Effector memory CD8-positive, alpha-beta T cell (primary cell): Measurements from ENCODE around the gene OSBPL6.

Source experiments
- ATAC-seq: fragments of 150-1000 bp; cut with Tn5 transposase; replicated peaks from 2 replicates; pipeline ENCODE4 v1.10.0; 2021; ENCODE audit warnings: mild to moderate bottlenecking, moderate library complexity
- DNase-seq, 3 experiments: peaks; one replicate each; pipeline ENCODE4 v3.0.0; 2021
- H3K27ac Mint-ChIP-seq, 2 donors: one replicate each; pipeline ENCODE4 v1.8.0; 2022; ENCODE audit warnings: mild to moderate bottlenecking in 2 of 2, mixed read lengths in 2 of 2, moderate library complexity in 2 of 2
- H3K27me3 Mint-ChIP-seq, 2 donors: one replicate each; pipeline ENCODE4 v1.8.0; 2022; ENCODE audit warnings: mixed read lengths in 2 of 2
- H3K36me3 Mint-ChIP-seq: one replicate; pipeline ENCODE4 v1.8.0; 2022; ENCODE audit warnings: mild to moderate bottlenecking, moderate library complexity, mixed read lengths; ENCODE audit not compliant: insufficient read depth
- H3K4me1 Mint-ChIP-seq, 2 donors: one replicate each; pipeline ENCODE4 v1.8.0; 2022; ENCODE audit warnings: low read depth in 2 of 2, mixed read lengths in 2 of 2
- H3K4me3 Mint-ChIP-seq, 2 donors: one replicate each; pipeline ENCODE4 v1.8.0; 2022; ENCODE audit warnings: mild to moderate bottlenecking in 2 of 2, mixed read lengths in 2 of 2, moderate library complexity in 2 of 2
- H3K9me3 Mint-ChIP-seq, 2 donors: one replicate each; pipeline ENCODE4 v1.8.0; 2022; ENCODE audit warnings: mixed read lengths in 2 of 2

OSBPL6 gene

GRCh38 chr2:178233428-178233827 is 39.1 kb downstream of the OSBPL6 start:
- ATAC-seq (no peak), DNase-seq (no peak)
- Mint-ChIP-seq H3K9me3 (no peaks in the 10 kb centered on the region), H3K4me3 (no peak overlapping the region), H3K36me3 (no peaks in the 10 kb centered on the region), H3K27me3 (peaks cover 7 to 17% of the 10 kb centered on the region in 2 donors), H3K27ac (no peak overlapping the region), H3K4me1 (no peaks in the 10 kb centered on the region)

- H3K27me3 Mint-ChIP-seq = peaks cover 7 to 12% of the 10 kb centered on the region in 2 donors
- no peaks in the 10 kb centered on the region for H3K9me3 Mint-ChIP-seq
- no peaks in the 10 kb centered on the region for H3K4me1 Mint-ChIP-seq
- H3K4me3 Mint-ChIP-seq = no peak overlapping the region
- no peak overlapping the region for H3K27ac Mint-ChIP-seq
- DNase-seq = no peak
- no peak for ATAC-seq
- no peaks in the 10 kb centered on the region for H3K36me3 Mint-ChIP-seq
Observed at GRCh38 chr2:178234648-178235047, 40.3 kb downstream of the OSBPL6 start.

- DNase-seq (no peak), ATAC-seq (no peak)
- no peak overlapping the region for H3K4me3 Mint-ChIP-seq
- H3K4me1 Mint-ChIP-seq = no peaks in the 10 kb centered on the region
- H3K27ac Mint-ChIP-seq = no peak overlapping the region
- peaks cover 11 to 12% of the 10 kb centered on the region in 2 donors for H3K27me3 Mint-ChIP-seq
- H3K9me3 Mint-ChIP-seq = no peaks in the 10 kb centered on the region
- H3K36me3 Mint-ChIP-seq = no peaks in the 10 kb centered on the region
Observed at GRCh38 chr2:178237488-178238153, 43.3 kb downstream of the OSBPL6 start.

GRCh38 chr2:178238154-178238521 is 43.8 kb downstream of the OSBPL6 start:
- no peaks in the 10 kb centered on the region for H3K4me1 Mint-ChIP-seq
- no peak overlapping the region for H3K4me3 Mint-ChIP-seq
- H3K9me3 Mint-ChIP-seq = no peaks in the 10 kb centered on the region
- peaks cover 11 to 12% of the 10 kb centered on the region in 2 donors for H3K27me3 Mint-ChIP-seq
- DNase-seq = no peak
- H3K36me3 Mint-ChIP-seq = no peaks in the 10 kb centered on the region
- H3K27ac Mint-ChIP-seq = no peak overlapping the region
- ATAC-seq = no peak

GRCh38 chr2:178238750-178239149 is 44.4 kb downstream of the OSBPL6 start:
- Mint-ChIP-seq H3K27me3 (peaks cover 12 to 14% of the 10 kb centered on the region in 2 donors), H3K36me3 (no peaks in the 10 kb centered on the region), H3K4me3 (no peak overlapping the region), H3K27ac (no peak overlapping the region), H3K9me3 (no peaks in the 10 kb centered on the region), H3K4me1 (no peaks in the 10 kb centered on the region)
- DNase-seq (no peak), ATAC-seq (no peak)

- ATAC-seq (no peak), DNase-seq (no peak)
- no peak overlapping the region for H3K4me3 Mint-ChIP-seq
- H3K27ac Mint-ChIP-seq = no peak overlapping the region
- H3K27me3 Mint-ChIP-seq = peaks cover 34 to 35% of the 10 kb centered on the region in 2 donors
- no peaks in the 10 kb centered on the region for H3K9me3 Mint-ChIP-seq
- no peaks in the 10 kb centered on the region for H3K4me1 Mint-ChIP-seq
- H3K36me3 Mint-ChIP-seq = no peaks in the 10 kb centered on the region
Observed at GRCh38 chr2:178241844-178242551, 47.7 kb downstream of the OSBPL6 start.

GRCh38 chr2:178242552-178242883 is 48.2 kb downstream of the OSBPL6 start:
- Mint-ChIP-seq H3K9me3 (no peaks in the 10 kb centered on the region), H3K4me1 (no peaks in the 10 kb centered on the region), H3K4me3 (no peak overlapping the region), H3K27me3 (peaks cover 38% of the 10 kb centered on the region in 2 donors), H3K36me3 (no peaks in the 10 kb centered on the region), H3K27ac (no peak overlapping the region)
- ATAC-seq (no peak), DNase-seq (no peak)

GRCh38 chr2:178243961-178244360 is 49.6 kb downstream of the OSBPL6 start:
- peaks cover 30 to 33% of the 10 kb centered on the region in 2 donors for H3K27me3 Mint-ChIP-seq
- H3K4me3 Mint-ChIP-seq = no peak overlapping the region
- ATAC-seq (no peak), DNase-seq (no peak)
- H3K36me3 Mint-ChIP-seq = no peaks in the 10 kb centered on the region
- no peak overlapping the region for H3K27ac Mint-ChIP-seq
- H3K9me3 Mint-ChIP-seq = no peaks in the 10 kb centered on the region
- H3K4me1 Mint-ChIP-seq = no peaks in the 10 kb centered on the region

GRCh38 chr2:178244777-178245176 is 50.5 kb downstream of the OSBPL6 start:
- no peak for ATAC-seq
- no peaks in the 10 kb centered on the region for H3K9me3 Mint-ChIP-seq
- H3K27ac Mint-ChIP-seq = no peak overlapping the region
- no peaks in the 10 kb centered on the region for H3K4me1 Mint-ChIP-seq
- no peak overlapping the region for H3K4me3 Mint-ChIP-seq
- H3K27me3 Mint-ChIP-seq = peaks cover 30 to 33% of the 10 kb centered on the region in 2 donors
- H3K36me3 Mint-ChIP-seq = no peaks in the 10 kb centered on the region
- no peak for DNase-seq

GRCh38 chr2:178246696-178247095 is 52.4 kb downstream of the OSBPL6 start:
- no peak for ATAC-seq
- no peaks in the 10 kb centered on the region for H3K36me3 Mint-ChIP-seq
- no peaks in the 10 kb centered on the region for H3K4me1 Mint-ChIP-seq
- no peak overlapping the region for H3K27ac Mint-ChIP-seq
- no peak for DNase-seq
- peaks cover 30 to 43% of the 10 kb centered on the region in 2 donors for H3K27me3 Mint-ChIP-seq
- H3K4me3 Mint-ChIP-seq = no peak overlapping the region
- H3K9me3 Mint-ChIP-seq = no peaks in the 10 kb centered on the region

GRCh38 chr2:178247250-178247649 is 52.9 kb downstream of the OSBPL6 start:
- no peaks in the 10 kb centered on the region for H3K36me3 Mint-ChIP-seq
- H3K4me1 Mint-ChIP-seq = no peaks in the 10 kb centered on the region
- peaks cover 31 to 43% of the 10 kb centered on the region in 2 donors for H3K27me3 Mint-ChIP-seq
- no peaks in the 10 kb centered on the region for H3K9me3 Mint-ChIP-seq
- no peak overlapping the region for H3K4me3 Mint-ChIP-seq
- ATAC-seq = no peak
- no peak overlapping the region for H3K27ac Mint-ChIP-seq
- DNase-seq = no peak

- Mint-ChIP-seq H3K36me3 (no peaks in the 10 kb centered on the region), H3K9me3 (no peaks in the 10 kb centered on the region), H3K27ac (no peak overlapping the region), H3K4me3 (no peak overlapping the region), H3K4me1 (no peaks in the 10 kb centered on the region), H3K27me3 (peaks cover 23 to 40% of the 10 kb centered on the region in 2 donors)
- ATAC-seq (no peak), DNase-seq (no peak)
Observed at GRCh38 chr2:178250429-178250828, 56.1 kb downstream of the OSBPL6 start.

- Mint-ChIP-seq H3K36me3 (no peaks in the 10 kb centered on the region), H3K27ac (no peak overlapping the region), H3K27me3 (peaks cover 15 to 41% of the 10 kb centered on the region in 2 donors), H3K4me1 (no peaks in the 10 kb centered on the region), H3K4me3 (no peak overlapping the region), H3K9me3 (no peaks in the 10 kb centered on the region)
- ATAC-seq (no peak), DNase-seq (no peak)
Observed at GRCh38 chr2:178251151-178251955, 57.0 kb downstream of the OSBPL6 start.
